HepG2 (cell line): ENCODE data around the gene SIRT7. TPM values are rescaled to one million over a fixed set of nuclear protein-coding genes. Genes with fewer than 3 reads are reported as not detected.

ENCODE experiments used
- ATAC-seq: fragments of 200-7000 bp; cut with Tn5 transposase; 3 replicates; pipeline ENCODE4 v1.9.1; 2020; ENCODE audit warnings: mild to moderate bottlenecking, moderate library complexity
- BruUV-seq: library from RNA; stranded (reverse); fragments of 400-500 nt; replicated peaks from 2 replicates; lab custom pipeline; 2021; lab: Mats Ljungman, UMichigan
- CTCF ChIA-PET: fragments of 300-600 bp; formaldehyde crosslinking; extraction: SDS; loops from one replicate; lab custom pipeline; 2021; ENCODE audit warnings: low total read pairs, inconsistent platforms, low intra/inter-chr PET ratio; lab: Yijun Ruan, JAX
- POLR2A ChIA-PET: fragments of 350-600 bp; sonication (Branson Sonifier 250); formaldehyde crosslinking; loops from one replicate; lab custom pipeline; 2020; ENCODE audit warnings: antibody characterized with exemption, inconsistent platforms; lab: Yijun Ruan, JAX
- DNase-seq: peaks from one replicate; pipeline ENCODE4 v3.0.0-alpha.2; 2015; ENCODE audit warnings: low spot score
- FAIRE-seq: peaks from 3 replicates; lab custom pipeline; 2011; peaks lifted over from hg19 to GRCh38; lab: Jason Lieb, UNC
- H2AFZ ChIP-seq: one replicate; pipeline ENCODE4 v1.6.1; 2011; ENCODE audit warnings: low read length, inconsistent platforms
- H3K27ac ChIP-seq: fragments of 300-600 bp; 3 replicates; pipeline ENCODE4 v1.8.0; 2011; ENCODE audit warnings: mixed run types, mild to moderate bottlenecking, mixed read lengths, low read length, inconsistent platforms; ENCODE audit not compliant: insufficient read depth; ENCODE audit errors: extremely low read length
- H3K27me3 ChIP-seq, 2 experiments: fragments of 200-600 bp in 1 of 2; 2 replicates in 1 of 2; 3 replicates in 1 of 2; pipeline versions ENCODE4 v1.6.0 to v1.8.0; 2011; ENCODE audit warnings: low read length in 2 of 2, mild to moderate bottlenecking in 2 of 2, moderate library complexity in 2 of 2, inconsistent platforms in 1 of 2; ENCODE audit not compliant: insufficient read depth in 2 of 2, control insufficient read depth in 1 of 2
- H3K36me3 ChIP-seq, 2 experiments: fragments of 200-600 bp in 1 of 2; replicated peaks in 1 of 2; 2 replicates in 1 of 2; 3 replicates in 1 of 2; pipeline versions ENCODE4 v1.5.1 to v1.8.0; 2011; ENCODE audit warnings: low read length in 2 of 2, inconsistent platforms in 1 of 2; ENCODE audit not compliant: insufficient read depth in 2 of 2, control insufficient read depth in 1 of 2
- H3K4me1 ChIP-seq: 2 replicates; pipeline ENCODE4 v1.5.1; 2012; ENCODE audit warnings: low read length, inconsistent platforms; ENCODE audit not compliant: insufficient read depth
- H3K4me2 ChIP-seq: 2 replicates; pipeline ENCODE4 v1.6.0; 2011; ENCODE audit warnings: low read depth, low read length, inconsistent platforms
- H3K4me3 ChIP-seq, 3 experiments: fragments of 200-600 bp in 1 of 3; sonication (generic), shearing (Covaris generic) in 1 of 3; replicated peaks in 1 of 3; 2 replicates each; pipeline ENCODE4 v1.5.1; 2011 to 2016; ENCODE audit warnings: low read length in 3 of 3, inconsistent platforms in 2 of 3, low read depth in 2 of 3, mild to moderate bottlenecking in 2 of 3, control low read depth in 1 of 3, mixed read lengths in 1 of 3; ENCODE audit not compliant: insufficient read depth in 1 of 3
- H3K79me2 ChIP-seq: one replicate; pipeline ENCODE4 v1.6.1; 2011; ENCODE audit warnings: low read length, inconsistent platforms; ENCODE audit not compliant: insufficient read depth
- H3K9ac ChIP-seq: 2 replicates; pipeline ENCODE4 v1.6.0; 2011; ENCODE audit warnings: mild to moderate bottlenecking, low read depth, low read length, inconsistent platforms; ENCODE audit not compliant: insufficient read depth
- H3K9me3 ChIP-seq: 2 replicates; pipeline ENCODE4 v1.5.1; 2012; ENCODE audit warnings: mild to moderate bottlenecking, low read length
- H4K20me1 ChIP-seq: 2 replicates; pipeline ENCODE4 v1.6.0; 2011; ENCODE audit warnings: inconsistent platforms, mild to moderate bottlenecking, low read length, moderate library complexity; ENCODE audit not compliant: insufficient read depth
- EED ChIP-seq: sonication (generic); formaldehyde crosslinking; IDR thresholded peaks from 2 replicates; pipeline ENCODE4 v1.5.0; 2020; ENCODE audit warnings: mild to moderate bottlenecking, missing genetic modification reagents
- HNRNPL ChIP-seq: fragments of 200-400 bp; formaldehyde crosslinking; IDR thresholded peaks from 2 replicates; pipeline ENCODE4 v1.6.1; 2017; ENCODE audit warnings: mild to moderate bottlenecking, low read depth, low read length
- HOXA3 ChIP-seq: sonication (generic); formaldehyde crosslinking; IDR thresholded peaks from 2 replicates; pipeline ENCODE4 v1.5.0; 2020; ENCODE audit warnings: missing genetic modification reagents
- MED8 ChIP-seq: sonication (generic); formaldehyde crosslinking; IDR thresholded peaks from 2 replicates; pipeline ENCODE4 v1.8.1; 2023; ENCODE audit warnings: mild to moderate bottlenecking, missing genetic modification reagents; ENCODE audit not compliant: insufficient replicate concordance
- MIER2 ChIP-seq: IDR thresholded peaks from 2 replicates; pipeline ENCODE4 v1.6.1; 2016; ENCODE audit warnings: missing biosample characterization, missing genetic modification reagents
- RARG ChIP-seq: sonication (generic); formaldehyde crosslinking; IDR thresholded peaks from 2 replicates; pipeline ENCODE4 v1.4.0; 2020; ENCODE audit warnings: low read depth, mild to moderate bottlenecking, missing genetic modification reagents
- SNAI1 ChIP-seq: sonication (generic); formaldehyde crosslinking; IDR thresholded peaks from 2 replicates; pipeline ENCODE4 v1.5.0; 2020; ENCODE audit warnings: mild to moderate bottlenecking, missing genetic modification reagents, borderline replicate concordance
- STAG1 ChIP-seq: sonication (generic); formaldehyde crosslinking; IDR thresholded peaks from 2 replicates; pipeline ENCODE4 v1.4.0; 2020; ENCODE audit warnings: missing genetic modification reagents
- TBL1XR1 ChIP-seq: fragments of 150-350 bp; IDR thresholded peaks from 2 replicates; pipeline ENCODE4 v1.6.1; 2014; ENCODE audit warnings: borderline replicate concordance, low read length; ENCODE audit not compliant: partially characterized antibody
- TBP ChIP-seq: sonication (generic); formaldehyde crosslinking; IDR thresholded peaks from 2 replicates; pipeline ENCODE4 v1.5.0; 2020; ENCODE audit warnings: missing genetic modification reagents
- ZFP82 ChIP-seq: sonication (generic); formaldehyde crosslinking; IDR thresholded peaks from 2 replicates; pipeline ENCODE4 v1.5.1; 2020; ENCODE audit warnings: mild to moderate bottlenecking, missing genetic modification reagents, borderline replicate concordance
- ZMYM3 ChIP-seq: sonication (generic); formaldehyde crosslinking; IDR thresholded peaks from 2 replicates; pipeline ENCODE4 v1.5.1; 2020; ENCODE audit warnings: mild to moderate bottlenecking, missing genetic modification reagents
- ZNF205 ChIP-seq: IDR thresholded peaks from 2 replicates; pipeline ENCODE4 v1.6.1; 2018; ENCODE audit warnings: missing biosample characterization, missing genetic modification reagents
- ZNF468 ChIP-seq: sonication (generic); formaldehyde crosslinking; IDR thresholded peaks from 2 replicates; pipeline ENCODE4 v1.8.0; 2022; ENCODE audit warnings: mild to moderate bottlenecking, moderate library complexity, missing genetic modification reagents
- ZNF501 ChIP-seq: sonication (generic); formaldehyde crosslinking; IDR thresholded peaks from 2 replicates; pipeline ENCODE4 v1.5.1; 2020; ENCODE audit warnings: mild to moderate bottlenecking, moderate library complexity, missing genetic modification reagents
- ZNF674 ChIP-seq: sonication (generic); formaldehyde crosslinking; IDR thresholded peaks from 2 replicates; pipeline ENCODE4 v1.5.0; 2020; ENCODE audit warnings: low read depth, mild to moderate bottlenecking, missing genetic modification reagents
- WGBS: methylation state at CpG from one replicate; pipeline ENCODE4 v1.1.6; 2017; ENCODE audit warnings: low lambda C conversion rate; 5-methylcytosine and 5-hydroxymethylcytosine counted together
- in situ Hi-C: cut with HindIII; loops from 2 replicates; pipeline ENCODE4 v1.10.0; 2017; ENCODE audit warnings: low pct_unique_long_range_greater_than_20kb; ENCODE audit not compliant: extremely low pct_ligation_motif_present
- intact Hi-C: fragments of 100-400 bp; cut with micrococcal nuclease; formaldehyde crosslinking; loops from one replicate; pipeline ENCODE4 v1.10.0; 2022; ENCODE audit not compliant: unreplicated experiment
- polyA plus RNA-seq, 8 experiments: library from polyadenylated mRNA; depleted of rRNA in 3 of 8; stranded (reverse) in 7 of 8; unstranded in 1 of 8; fragments of >200 nt; fragmentation: Illumina TruSeq in 4 of 8; extraction: Trizol in 4 of 8; gene quantifications; 2 replicates each; pipeline versions ENCODE4 v1.2.1 to v1.2.3, GENCODE V29; 2011 to 2016; ENCODE audit warnings: low read depth in 4 of 8, missing spikeins in 1 of 8, mixed read lengths in 1 of 8; ENCODE audit not compliant: insufficient read depth in 1 of 8
- total RNA-seq, 5 experiments: library from RNA; depleted of rRNA; stranded (reverse); fragments of >200 nt; fragmentation: Illumina TruSeq; extraction: Trizol; gene quantifications; 2 replicates each; pipeline ENCODE4 v1.2.3, GENCODE V29; 2016; ENCODE audit warnings: low read depth in 1 of 5
- TF ChIP-seq, protein P1 (sequence below): sonication (generic); formaldehyde crosslinking; IDR thresholded peaks from 2 replicates; pipeline ENCODE4 v1.5.0; 2020; ENCODE audit warnings: mild to moderate bottlenecking, missing genetic modification reagents, moderate library complexity

SIRT7 gene
- total and polyA plus RNA-seq, 2 of the 13 experiments (the other 11 are each of a cell fraction or from before 2014, with no cell fraction given) = 8.3 to 24.8 TPM

DNA sequence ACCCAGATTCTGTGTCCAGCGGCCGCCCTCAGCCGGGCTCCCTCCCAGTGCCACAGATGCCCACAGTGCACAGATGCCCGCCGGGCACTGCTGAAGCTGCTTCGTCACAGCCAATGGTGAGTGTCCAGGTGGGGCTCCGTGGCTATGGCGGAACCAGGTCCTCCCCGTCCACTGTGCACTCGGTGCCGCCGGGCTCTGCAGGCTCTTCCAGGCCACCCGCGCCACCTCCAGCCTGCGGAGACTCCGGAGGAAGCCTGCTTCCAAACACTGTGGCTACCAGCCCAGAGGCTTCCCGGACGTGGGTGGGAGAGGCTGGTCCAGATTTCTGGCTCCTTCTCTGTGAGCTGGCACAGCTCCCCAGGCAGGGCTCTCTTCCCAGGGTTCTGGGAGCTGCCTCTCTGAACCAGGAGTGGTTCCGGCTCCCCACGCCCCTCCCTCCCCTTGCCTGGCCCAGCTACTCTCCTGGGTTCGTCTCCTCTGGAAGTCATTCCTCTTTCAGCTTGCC is 22.0 kb upstream of the SIRT7 start:
- no TSS peak for BruUV-seq
- CTCF ChIA-PET = no interaction called here
- peaks cover 6 to 10% of the 10 kb centered on the region in 2 experiments; a peak in 4 of 5 replicates for H3K36me3 ChIP-seq
- H3K27ac ChIP-seq = no peak overlapping the region
- TF ChIP-seq ZNF501 (CRISPR knock-in tag) (no peak), HNRNPL (peak; percentile 94), MED8 (peak; percentile 32), RARG (CRISPR knock-in tag) (no peak)
- H2AFZ ChIP-seq = no peak overlapping the region
- 46% methylated on average over 8 of the region's 21 CpGs for WGBS
- no peaks in the 10 kb centered on the region; the same call in 1 of the 2 replicates for H4K20me1 ChIP-seq
- peaks cover 19% of the 10 kb centered on the region for H3K79me2 ChIP-seq
- DNase-seq (no peak), FAIRE-seq (no peak), ATAC-seq (no peak)
- H3K4me3 ChIP-seq = no peak overlapping the region
- H3K9ac ChIP-seq = no peak overlapping the region
- POLR2A ChIA-PET = interaction anchor here (0.7 to 7.9 kb wide), 10 partner anchors 9 to 98 kb away, joined by 3 to 58 read pairs (median 4); partner anchors contain the start of genes CENPX, DCXR and MAFG
- H3K9me3 ChIP-seq = no peaks in the 10 kb centered on the region
- intact Hi-C loops (no loop called here), in situ Hi-C loops (no loop called here)
- H3K4me2 ChIP-seq = no peak overlapping the region
- H3K4me1 ChIP-seq = peaks cover 78% of the 10 kb centered on the region
- peaks cover 16 to 33% of the 10 kb centered on the region in 2 experiments; a peak in 4 of 5 replicates for H3K27me3 ChIP-seq

DNA sequence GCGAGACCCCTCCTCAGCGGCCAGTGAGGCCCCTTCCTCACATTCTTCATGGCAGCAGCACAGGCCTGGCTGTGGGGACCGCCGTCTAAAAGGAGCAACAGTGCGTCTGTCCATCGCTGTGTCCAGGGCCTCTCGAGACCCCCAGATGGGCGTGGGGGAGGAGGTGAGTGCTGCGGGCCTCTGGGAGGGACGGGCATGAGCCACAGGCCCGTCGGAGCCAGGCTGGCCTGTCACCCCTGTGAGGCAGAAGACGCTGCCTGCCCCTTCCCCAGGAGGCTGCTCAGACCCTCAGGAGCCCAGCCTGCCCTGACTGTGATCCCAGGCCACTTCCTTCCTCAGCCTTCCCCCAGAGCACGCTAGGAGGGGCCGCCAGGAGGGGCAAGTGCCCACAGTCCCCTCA is 21.2 kb upstream of the SIRT7 start:
- Histone ChIP-seq H2AFZ (no peak overlapping the region), H3K4me1 (peaks cover 74% of the 10 kb centered on the region), H4K20me1 (no peaks in the 10 kb centered on the region; the same call in 1 of the 2 replicates), H3K9me3 (no peaks in the 10 kb centered on the region), H3K4me2 (peak overlapping the region; percentile 0; the same call in 1 of the 2 replicates), H3K79me2 (peaks cover 19% of the 10 kb centered on the region), H3K27me3 (peaks cover 16 to 33% of the 10 kb centered on the region in 2 experiments; a peak in 4 of 5 replicates), H3K36me3 (peaks cover 7 to 17% of the 10 kb centered on the region in 2 experiments; a peak in 4 of 5 replicates), H3K4me3 (no peak overlapping the region; a peak in 1 of 6 replicates), H3K9ac (no peak overlapping the region), H3K27ac (no peak overlapping the region)
- in situ Hi-C loops = no loop called here
- ChIA-PET POLR2A (interaction anchor here (0.8 to 7.9 kb wide), 4 partner anchors 13 to 64 kb away, joined by 3 to 71 read pairs (median 30); partner anchors contain the start of gene MAFG), CTCF (no interaction called here)
- FAIRE-seq = no peak
- BruUV-seq = no TSS peak
- WGBS = 77% methylated on average over 6 of the region's 15 CpGs
- intact Hi-C loops = no loop called here
- DNase-seq = no peak
- ATAC-seq = peak; percentile 8; the same call in 2 of the 3 replicates
- TF ChIP-seq HOXA3 (no peak), ZNF468 (no peak), ZMYM3 (CRISPR knock-in tag) (no peak), STAG1 (CRISPR knock-in tag) (peak; percentile 19; the same call in 1 of the 2 replicates), TBP (CRISPR knock-in tag) (no peak), MIER2 (CRISPR knock-in tag) (no peak), EED (CRISPR knock-in tag) (0 out of 2 replicates have a peak, but pooled peaks have one; percentile 38), ZFP82 (CRISPR knock-in tag) (no peak), SNAI1 (CRISPR knock-in tag) (no peak), ZNF674 (CRISPR knock-in tag) (no peak), TBL1XR1 (no peak), ZNF205 (CRISPR knock-in tag) (no peak)
- TF ChIP-seq, protein P1, sequence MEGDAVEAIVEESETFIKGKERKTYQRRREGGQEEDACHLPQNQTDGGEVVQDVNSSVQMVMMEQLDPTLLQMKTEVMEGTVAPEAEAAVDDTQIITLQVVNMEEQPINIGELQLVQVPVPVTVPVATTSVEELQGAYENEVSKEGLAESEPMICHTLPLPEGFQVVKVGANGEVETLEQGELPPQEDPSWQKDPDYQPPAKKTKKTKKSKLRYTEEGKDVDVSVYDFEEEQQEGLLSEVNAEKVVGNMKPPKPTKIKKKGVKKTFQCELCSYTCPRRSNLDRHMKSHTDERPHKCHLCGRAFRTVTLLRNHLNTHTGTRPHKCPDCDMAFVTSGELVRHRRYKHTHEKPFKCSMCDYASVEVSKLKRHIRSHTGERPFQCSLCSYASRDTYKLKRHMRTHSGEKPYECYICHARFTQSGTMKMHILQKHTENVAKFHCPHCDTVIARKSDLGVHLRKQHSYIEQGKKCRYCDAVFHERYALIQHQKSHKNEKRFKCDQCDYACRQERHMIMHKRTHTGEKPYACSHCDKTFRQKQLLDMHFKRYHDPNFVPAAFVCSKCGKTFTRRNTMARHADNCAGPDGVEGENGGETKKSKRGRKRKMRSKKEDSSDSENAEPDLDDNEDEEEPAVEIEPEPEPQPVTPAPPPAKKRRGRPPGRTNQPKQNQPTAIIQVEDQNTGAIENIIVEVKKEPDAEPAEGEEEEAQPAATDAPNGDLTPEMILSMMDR (CRISPR knock-in tag) = peak; percentile 18; the same call in 1 of the 2 replicates
